GM18858 (cell line): ENCODE results near the gene MOV10.
A peak's percentile ranks its signal among the peaks of the same experiment; 100 is the strongest.
"Not testable (repeated sequence)": the region's sequence is repeated elsewhere in the genome, so short reads cannot be mapped to it uniquely, and the experiment has no call there.

ENCODE experiments used
- ATAC-seq: cut with Tn5 transposase; IDR thresholded peaks from one replicate; pipeline ENCODE4 v1.9.1; 2021; ENCODE audit not compliant: unreplicated experiment

MOV10 gene

GRCh38 chr1:112712191-112712590 lies 37.7 kb downstream of the MOV10 start:
- ATAC-seq: no peak

- no peak for ATAC-seq
These were observed 38.3 kb downstream of the MOV10 start for GRCh38 chr1:112712701-112713128.

GRCh38 chr1:112713466-112714312 lies 39.2 kb downstream of the MOV10 start:
- ATAC-seq: no peak

GRCh38 chr1:112714313-112715263 lies 40.1 kb downstream of the MOV10 start:
- ATAC-seq: peak; percentile 18

- peak; percentile 43 for ATAC-seq
These were observed 41.0 kb downstream of the MOV10 start, which contains the start of gene PPM1J for GRCh38 chr1:112715264-112716053. PPM1J (minus strand) TSS chr1:112715332; CDS start chr1:112715301, 31 bp downstream.

GRCh38 chr1:112716133-112716720 lies 41.8 kb downstream of the MOV10 start:
- peak; percentile 26 for ATAC-seq

- ATAC-seq: no peak
These were observed 42.9 kb downstream of the MOV10 start for GRCh38 chr1:112717263-112717873.

GRCh38 chr1:112718691-112719418 lies 44.4 kb downstream of the MOV10 start:
- no peak for ATAC-seq

GRCh38 chr1:112719706-112720105 lies 45.2 kb downstream of the MOV10 start:
- no peak for ATAC-seq

GRCh38 chr1:112720800-112721199 lies 46.3 kb downstream of the MOV10 start:
- no peak for ATAC-seq

- not testable (repeated sequence) for ATAC-seq
These were observed 46.8 kb downstream of the MOV10 start for GRCh38 chr1:112721294-112721693.

- ATAC-seq: no peak
These were observed 47.6 kb downstream of the MOV10 start for GRCh38 chr1:112721966-112722524.

- ATAC-seq: no peak
These were observed 48.4 kb downstream of the MOV10 start for GRCh38 chr1:112722601-112723510.

- ATAC-seq: no peak
These were observed 49.0 kb downstream of the MOV10 start for GRCh38 chr1:112723511-112723839.

- ATAC-seq: not testable (repeated sequence)
These were observed 49.8 kb downstream of the MOV10 start for GRCh38 chr1:112724240-112724639.

- ATAC-seq: no peak
These were observed 53.3 kb downstream of the MOV10 start for GRCh38 chr1:112727716-112728115.

- not testable (repeated sequence) for ATAC-seq
These were observed 54.0 kb downstream of the MOV10 start for GRCh38 chr1:112728306-112728971.
